GM21447 (cell line): ENCODE measurements around the gene EPS8.
A peak's percentile ranks its signal among the peaks of the same experiment; 100 is the strongest.
"Not testable (repeated sequence)": the region's sequence is repeated elsewhere in the genome, so short reads cannot be mapped to it uniquely, and the experiment has no call there.

ENCODE experiments used
- ATAC-seq: cut with Tn5 transposase; IDR thresholded peaks from one replicate; pipeline ENCODE4 v1.9.1; 2021; ENCODE audit not compliant: unreplicated experiment

The EPS8 gene

DNA sequence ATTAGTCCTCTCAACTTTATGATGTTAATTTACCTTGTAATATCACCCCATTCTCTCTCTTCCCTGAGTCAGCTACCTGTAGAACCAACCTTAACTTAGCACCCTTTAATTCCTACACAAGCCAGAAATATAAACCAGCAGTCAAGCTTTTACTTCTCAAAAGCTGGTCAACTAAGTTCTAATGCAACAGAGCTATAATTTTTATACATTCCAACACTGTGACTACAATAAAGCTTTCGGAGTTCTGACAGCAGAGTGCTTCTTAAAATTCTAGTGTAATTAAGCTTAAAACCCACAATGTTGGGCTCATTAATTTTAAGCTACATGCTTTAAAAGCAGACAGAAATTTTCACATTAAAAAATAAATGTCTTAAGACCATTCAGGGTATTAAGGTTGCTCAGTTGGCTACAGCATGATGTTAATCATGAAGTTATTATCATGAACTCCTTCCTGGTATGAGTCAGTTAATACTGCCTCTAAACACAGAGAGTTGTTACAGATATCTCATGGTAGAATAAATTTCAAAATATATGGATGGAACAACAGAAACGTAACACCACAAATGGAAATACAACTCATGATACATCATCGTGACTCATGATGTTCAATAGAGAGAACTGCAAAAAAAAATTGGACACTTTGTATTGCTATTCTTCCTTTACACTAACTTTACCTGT, 126.7 kb downstream of the EPS8 start:
- ATAC-seq, result no peak

DNA sequence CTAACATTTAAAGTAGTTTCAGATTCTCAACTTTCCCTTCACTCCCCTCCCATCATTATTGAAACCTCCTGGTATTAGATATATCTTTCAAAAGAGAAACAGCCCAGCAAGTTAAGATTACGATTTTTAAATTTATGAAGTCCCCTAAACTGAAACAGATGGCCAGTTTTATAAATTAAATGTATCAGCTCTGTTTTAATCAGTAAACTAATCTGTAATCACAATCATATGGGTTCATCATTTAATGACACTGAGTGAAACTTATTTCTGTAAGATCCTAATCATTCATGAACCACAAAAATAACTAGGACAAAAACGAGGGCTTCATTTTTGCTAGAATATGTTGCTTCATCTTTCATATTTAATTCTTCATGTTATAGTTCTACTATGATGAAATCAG, 137.8 kb downstream of the EPS8 start:
- ATAC-seq, result no peak

- ATAC-seq, result no peak
Observed at GRCh38 chr12:15650399-15651128, 138.6 kb downstream of the EPS8 start.

DNA sequence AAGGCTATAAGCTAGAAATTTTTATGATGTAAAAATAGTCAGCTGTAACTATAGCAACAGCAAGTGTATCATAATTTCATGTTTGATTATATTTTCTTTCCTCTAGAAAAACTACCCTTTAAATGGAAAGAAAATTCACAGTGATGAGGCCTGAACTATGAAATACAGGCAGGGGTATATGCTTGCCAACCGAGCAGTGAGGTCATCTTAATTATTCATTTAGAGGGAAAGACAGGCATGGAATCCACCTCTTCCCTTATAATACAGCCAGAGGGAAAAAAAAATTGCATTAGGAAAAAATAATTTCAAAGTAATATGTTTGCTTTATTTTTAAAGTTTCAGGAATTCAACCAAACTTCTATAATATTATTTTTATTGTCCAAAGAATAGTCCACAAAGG, 139.8 kb downstream of the EPS8 start:
- no peak for ATAC-seq

GRCh38 chr12:15648558-15648957, 140.6 kb downstream of the EPS8 start:
- no peak for ATAC-seq

- ATAC-seq, result no peak
Observed at GRCh38 chr12:15646581-15646980, 142.6 kb downstream of the EPS8 start.

GRCh38 chr12:15644700-15645099, 144.5 kb downstream of the EPS8 start:
- ATAC-seq, result no peak

- ATAC-seq, result no peak
Observed at GRCh38 chr12:15638231-15638630, 151.0 kb downstream of the EPS8 start.

GRCh38 chr12:15636060-15636890, 152.9 kb downstream of the EPS8 start:
- no peak for ATAC-seq

DNA sequence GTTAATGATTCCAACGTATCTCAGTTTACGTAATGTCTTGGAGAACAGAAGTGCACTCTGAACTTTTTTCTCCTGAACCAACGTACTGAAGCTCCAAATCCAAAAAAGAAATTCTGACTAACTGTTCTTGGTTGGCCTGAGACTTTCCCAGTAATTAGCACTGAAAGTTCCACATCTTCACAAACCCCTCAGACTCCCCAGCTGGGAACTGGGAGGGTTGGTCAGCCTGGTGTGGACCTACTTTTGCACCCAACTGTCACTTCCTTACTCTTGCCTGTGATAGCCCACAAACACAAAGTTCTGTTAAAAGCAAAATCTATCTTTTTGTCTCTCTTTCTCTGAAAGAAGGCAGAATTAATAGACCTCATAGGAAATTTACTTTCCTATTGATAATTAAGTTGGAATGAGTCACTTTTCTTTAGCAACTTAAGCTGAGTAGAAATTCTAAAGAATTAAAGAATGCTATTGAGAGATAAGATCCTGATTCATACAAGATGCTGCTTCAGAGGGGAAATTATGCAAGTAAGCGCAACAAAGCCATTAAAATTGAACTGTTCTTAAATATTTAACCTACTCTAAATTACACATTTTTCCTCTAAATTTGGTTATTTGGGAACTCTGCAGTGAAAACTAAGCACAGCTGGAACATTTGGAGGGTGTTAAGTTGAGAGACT, 155.0 kb downstream of the EPS8 start:
- no peak for ATAC-seq

DNA sequence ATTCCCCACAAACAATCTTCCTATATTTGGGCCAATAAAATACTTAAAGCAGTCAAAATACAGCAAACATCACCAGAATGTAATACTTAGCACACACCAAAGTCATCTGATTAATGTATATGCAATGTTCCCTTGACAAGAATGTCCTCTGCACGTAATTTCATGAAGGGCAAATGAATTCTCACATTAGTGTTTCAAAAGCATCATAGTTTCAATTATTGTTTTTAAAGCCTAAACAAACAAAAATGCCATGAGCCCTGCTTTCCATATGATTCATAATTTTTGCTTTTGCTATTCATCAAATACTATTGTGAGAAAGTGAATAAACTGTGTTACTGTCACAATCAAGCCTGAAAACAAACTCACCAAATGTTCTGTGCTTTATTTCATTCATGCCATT, 156.0 kb downstream of the EPS8 start:
- no peak for ATAC-seq

DNA sequence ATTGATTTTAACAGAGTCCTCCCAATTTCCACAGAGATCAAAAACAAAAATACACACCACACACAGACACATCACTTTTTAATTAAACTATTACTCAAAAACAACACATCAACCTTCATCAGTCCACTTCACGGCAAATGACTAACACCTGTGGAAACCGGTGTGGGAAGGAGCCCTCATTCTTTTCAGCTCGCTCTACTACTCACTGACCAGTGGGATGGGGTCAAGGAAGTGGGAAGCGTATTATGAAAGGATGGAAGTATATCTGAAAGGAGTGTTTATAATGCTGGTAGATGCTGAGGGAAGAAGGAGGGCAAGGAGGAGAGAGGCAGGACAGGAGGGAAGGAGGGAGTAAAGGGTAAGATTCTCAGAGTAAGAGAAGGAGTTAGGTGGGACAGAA, 156.5 kb downstream of the EPS8 start:
- no peak for ATAC-seq

DNA sequence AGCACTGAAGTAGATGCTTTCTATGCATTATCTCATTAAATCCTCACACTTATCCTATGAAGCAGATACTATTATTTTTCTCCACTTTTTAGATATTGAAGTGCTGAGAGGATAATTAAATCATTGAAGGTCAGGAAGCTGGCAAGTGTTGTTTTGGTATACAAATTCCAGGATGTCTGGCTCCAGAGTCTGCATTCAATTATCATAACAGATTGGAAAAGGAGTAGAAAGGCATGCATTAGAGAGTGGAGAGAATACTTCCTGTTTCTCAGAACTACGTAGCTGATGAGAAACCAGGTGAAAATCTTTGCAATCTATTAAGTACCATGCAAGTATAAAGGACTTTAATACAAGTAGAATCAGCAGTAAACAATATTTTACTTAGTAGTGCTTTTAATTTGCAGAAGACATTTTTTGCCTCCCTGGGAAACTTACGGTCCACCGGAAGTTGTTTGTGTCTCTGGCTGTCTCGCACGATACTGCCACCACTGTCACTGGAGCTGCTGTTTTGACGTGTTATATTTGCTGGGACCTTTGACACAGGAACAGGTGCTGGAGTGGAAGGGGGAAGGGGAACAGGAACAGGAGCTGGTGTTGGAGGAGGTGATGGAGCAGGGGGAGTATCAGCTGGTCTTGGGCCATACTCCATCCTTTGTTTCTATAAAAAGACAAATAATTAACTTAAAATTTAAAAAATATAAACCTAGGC, 158.0 kb downstream of the EPS8 start:
- ATAC-seq, result no peak

GRCh38 chr12:15629761-15630160, 159.4 kb downstream of the EPS8 start:
- ATAC-seq, result no peak

DNA sequence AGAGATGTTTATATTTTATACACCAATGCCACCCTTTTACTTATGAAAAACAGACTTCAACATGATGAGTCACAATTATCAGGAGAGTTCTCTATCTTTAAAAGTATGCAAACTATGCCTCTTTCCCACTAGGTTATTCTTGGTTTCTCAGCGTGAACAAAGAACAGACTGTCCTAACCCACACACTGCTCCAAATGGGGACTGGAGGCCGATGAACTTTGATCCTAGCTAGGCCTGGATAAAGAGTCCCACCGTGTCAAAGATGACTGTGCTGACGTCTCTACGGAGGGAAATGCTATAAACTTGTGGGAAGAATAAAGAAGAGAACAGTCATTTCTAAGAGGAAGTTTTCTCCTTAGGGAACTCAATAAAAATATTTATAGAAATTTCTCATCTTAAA, 160.1 kb downstream of the EPS8 start:
- peak; percentile 70 for ATAC-seq

DNA sequence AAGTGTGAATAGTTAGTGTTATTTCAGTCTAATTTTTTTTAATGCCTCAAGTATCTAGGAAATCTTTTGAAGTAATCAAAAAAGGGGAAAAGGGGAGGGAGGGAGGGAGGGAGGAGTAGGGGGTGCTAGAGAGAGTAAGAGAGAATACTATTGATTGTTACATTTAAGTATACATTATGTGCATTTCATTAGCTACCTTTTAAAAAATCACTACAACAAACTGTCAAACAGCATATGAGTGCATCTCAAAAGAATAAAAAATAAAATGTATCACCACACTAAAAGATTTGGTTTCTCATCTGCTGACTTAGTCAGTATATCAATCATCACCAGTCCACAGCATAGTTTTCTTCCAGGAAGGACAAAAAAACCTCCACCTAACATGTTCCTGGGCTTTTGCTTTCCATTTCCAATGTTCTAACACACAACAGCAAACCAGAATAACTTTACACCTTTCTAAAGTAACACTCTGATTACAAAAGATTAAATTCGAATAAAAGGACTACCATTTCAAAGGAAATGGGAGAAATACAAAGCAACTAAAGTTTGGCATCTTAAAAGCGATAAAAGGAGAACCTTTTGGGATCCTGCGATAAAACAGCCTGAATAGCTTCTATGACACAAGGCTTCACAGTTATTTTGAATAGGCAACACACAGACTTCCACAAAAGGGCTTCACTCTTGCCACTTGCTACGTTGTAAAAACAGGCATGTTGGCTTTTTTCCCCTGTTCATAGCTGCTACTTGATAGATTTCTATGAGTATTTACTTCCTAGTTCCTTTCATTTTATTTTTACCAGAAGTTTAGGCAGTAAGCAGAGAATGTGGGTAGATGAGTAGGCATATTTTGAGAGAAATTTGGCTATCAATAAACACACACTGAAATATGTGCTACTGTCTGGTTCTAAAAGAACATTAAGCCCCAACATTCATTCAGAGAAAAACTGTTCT, 160.9 kb downstream of the EPS8 start:
- no peak for ATAC-seq

- ATAC-seq, result no peak
Observed at GRCh38 chr12:15625075-15625474, 164.1 kb downstream of the EPS8 start.

- no peak for ATAC-seq
Observed at GRCh38 chr12:15620741-15621539, 168.2 kb downstream of the EPS8 start.

- not testable (repeated sequence) for ATAC-seq
Observed at GRCh38 chr12:15616495-15616894, 172.7 kb downstream of the EPS8 start.
